Measurements from ENCODE around the gene MRPL34. TPM values are rescaled to one million over a fixed set of nuclear protein-coding genes. Genes with fewer than 3 reads are reported as not detected.

The MRPL34 gene
- total RNA-seq, result 100 to 1,000 TPM in 3 of 4 donors, 10 to 100 TPM in 1; 95.8 to 311 (median 149) TPM

DNA sequence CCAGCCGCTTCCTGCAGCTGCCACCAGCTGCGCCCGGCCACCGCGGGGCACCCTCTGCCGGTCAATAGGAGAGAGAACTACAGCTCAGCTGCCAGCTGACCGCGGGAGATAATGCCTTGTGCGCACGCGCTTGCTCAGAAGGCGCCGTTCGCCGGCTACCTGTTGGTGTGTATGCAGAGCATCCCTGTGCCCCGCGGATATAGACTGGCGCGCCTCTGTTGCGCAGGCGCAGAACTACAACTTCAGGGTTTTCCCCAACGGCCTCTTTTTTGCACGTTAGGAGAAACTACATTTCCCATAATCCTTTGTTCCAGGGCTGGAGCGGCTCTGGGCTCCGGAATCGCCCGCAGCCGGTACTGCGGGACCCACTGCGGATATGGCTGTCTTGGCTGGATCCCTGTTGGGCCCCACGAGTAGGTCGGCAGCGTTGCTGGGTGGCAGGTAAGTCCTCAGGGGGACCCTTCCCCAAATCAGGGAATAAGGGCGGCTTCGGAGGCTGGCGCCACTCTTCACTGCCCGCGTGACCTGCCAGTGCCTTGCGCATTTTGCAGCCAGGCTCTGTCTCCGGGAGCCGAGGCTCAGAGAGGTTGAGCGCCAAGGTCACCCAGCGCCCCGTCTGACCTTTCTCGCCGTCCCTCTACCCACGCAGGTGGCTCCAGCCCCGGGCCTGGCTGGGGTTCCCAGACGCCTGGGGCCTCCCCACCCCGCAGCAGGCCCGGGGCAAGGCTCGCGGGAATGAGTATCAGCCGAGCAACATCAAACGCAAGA lies at the start of gene MRPL34:
MRPL34 (plus strand) TSS at position 356 of the 768 bp plus-strand sequence; CDS start at position 377, 21 bp downstream.
- Histone ChIP-seq H3K36me3 (no peaks in the 10 kb centered on the region), H3K4me3 (replicated peaks in 1 of 3) (peak within 1 kb of the TSS; percentile 37 to 57 (median 55)), H3K9me3 (no peaks in the 10 kb centered on the region), H3K4me1 (peaks cover 44 to 46% of the 10 kb centered on the region in 2 donors), H3K27me3 (no peaks in the 10 kb centered on the region), H3K27ac (peak within 1 kb of the TSS; percentile 90 to 91 (median 90))
- TF ChIP-seq POLR2A (IDR thresholded peaks at IDR 0.05), result peak in 1 of 2 donors; percentile 86
- TF ChIP-seq, protein P1, sequence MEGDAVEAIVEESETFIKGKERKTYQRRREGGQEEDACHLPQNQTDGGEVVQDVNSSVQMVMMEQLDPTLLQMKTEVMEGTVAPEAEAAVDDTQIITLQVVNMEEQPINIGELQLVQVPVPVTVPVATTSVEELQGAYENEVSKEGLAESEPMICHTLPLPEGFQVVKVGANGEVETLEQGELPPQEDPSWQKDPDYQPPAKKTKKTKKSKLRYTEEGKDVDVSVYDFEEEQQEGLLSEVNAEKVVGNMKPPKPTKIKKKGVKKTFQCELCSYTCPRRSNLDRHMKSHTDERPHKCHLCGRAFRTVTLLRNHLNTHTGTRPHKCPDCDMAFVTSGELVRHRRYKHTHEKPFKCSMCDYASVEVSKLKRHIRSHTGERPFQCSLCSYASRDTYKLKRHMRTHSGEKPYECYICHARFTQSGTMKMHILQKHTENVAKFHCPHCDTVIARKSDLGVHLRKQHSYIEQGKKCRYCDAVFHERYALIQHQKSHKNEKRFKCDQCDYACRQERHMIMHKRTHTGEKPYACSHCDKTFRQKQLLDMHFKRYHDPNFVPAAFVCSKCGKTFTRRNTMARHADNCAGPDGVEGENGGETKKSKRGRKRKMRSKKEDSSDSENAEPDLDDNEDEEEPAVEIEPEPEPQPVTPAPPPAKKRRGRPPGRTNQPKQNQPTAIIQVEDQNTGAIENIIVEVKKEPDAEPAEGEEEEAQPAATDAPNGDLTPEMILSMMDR (IDR thresholded peaks at IDR 0.05), result peak; percentile 21 to 96 (median 86)
- intact Hi-C loops (cut with DNase I), result no loop called here
- WGBS, 2 donors, result 0 to 1% methylated on average over 17 to 21 of the region's 55 CpGs
- DNase-seq, result peak; percentile 99

DNA sequence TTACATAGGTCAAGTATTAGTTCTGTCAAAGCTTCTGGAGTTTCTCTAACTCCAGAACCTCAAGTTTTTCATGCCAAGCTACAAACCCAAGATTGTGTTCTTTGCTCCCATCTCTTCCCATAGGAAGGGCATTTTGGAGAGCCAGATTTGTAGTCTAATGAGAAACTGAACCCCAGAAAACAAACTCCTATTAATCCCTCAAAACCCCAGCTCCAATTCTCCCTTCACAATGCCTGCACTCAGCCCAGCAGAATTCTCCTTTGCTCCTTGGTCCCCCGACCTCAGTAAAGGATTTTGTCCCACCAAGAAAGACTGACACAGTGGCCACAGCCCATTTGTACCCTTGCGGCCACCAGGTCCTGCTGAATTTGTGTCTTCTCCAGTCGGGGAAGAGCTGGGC lies 49.5 kb upstream of the MRPL34 start:
- Histone ChIP-seq H3K4me3 (replicated peaks in 1 of 3) (no peak overlapping the region), H3K36me3 (no peaks in the 10 kb centered on the region), H3K27ac (no peak overlapping the region), H3K4me1 (no peaks in the 10 kb centered on the region), H3K9me3 (no peaks in the 10 kb centered on the region), H3K27me3 (no peaks in the 10 kb centered on the region)
- WGBS, 2 donors, result 74 to 95% methylated on average over 3 of the region's 3 CpGs
- no peak for TF ChIP-seq POLR2A (IDR thresholded peaks at IDR 0.05)
- TF ChIP-seq, protein P1 (IDR thresholded peaks at IDR 0.05), result no peak
- DNase-seq, result no peak
- intact Hi-C loops (cut with DNase I), result no loop called here

DNA sequence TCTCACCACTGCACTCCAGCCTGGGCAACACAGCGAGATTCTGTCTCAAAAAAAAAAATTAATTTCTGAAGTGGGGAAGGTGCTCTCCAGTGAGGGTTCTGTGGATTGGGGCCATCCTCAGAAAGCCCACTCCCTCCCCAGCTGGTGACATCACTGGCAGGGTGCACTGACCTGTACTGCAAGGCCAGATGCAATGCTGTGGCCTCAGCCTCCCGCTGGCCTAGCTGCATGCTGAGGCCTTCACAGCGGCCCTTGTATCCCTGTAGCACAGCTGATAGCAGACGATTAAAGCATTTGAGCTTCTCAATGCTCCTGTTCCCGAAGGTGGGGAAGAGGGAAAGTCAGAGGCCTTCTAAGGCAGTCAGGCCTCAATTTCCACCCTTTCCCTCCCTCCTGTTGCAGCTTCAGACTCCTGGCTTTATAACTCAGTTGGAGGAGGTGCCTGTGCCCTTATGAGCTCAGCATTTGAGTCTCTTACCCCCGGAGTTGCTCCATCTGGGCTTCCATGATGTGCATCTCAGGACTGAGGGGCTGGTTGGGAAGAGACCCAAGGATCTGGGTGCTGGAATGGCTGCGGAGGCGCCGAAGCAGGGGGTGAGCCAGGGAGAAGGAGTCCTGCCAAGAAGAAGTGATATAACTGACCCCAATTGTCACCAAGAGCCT lies 46.4 kb upstream of the MRPL34 start:
- no peaks in the 10 kb centered on the region for H3K36me3 ChIP-seq
- DNase-seq, result no peak
- H3K9me3 ChIP-seq, result no peaks in the 10 kb centered on the region
- WGBS, 2 donors, result 89 to 99% methylated on average over 9 of the region's 9 CpGs
- H3K27ac ChIP-seq, result no peak overlapping the region
- H3K4me3 ChIP-seq (replicated peaks in 1 of 3), result no peak overlapping the region
- no peaks in the 10 kb centered on the region for H3K27me3 ChIP-seq
- no peak for TF ChIP-seq POLR2A (IDR thresholded peaks at IDR 0.05)
- TF ChIP-seq, protein P1 (IDR thresholded peaks at IDR 0.05), result no peak
- H3K4me1 ChIP-seq, result no peaks in the 10 kb centered on the region
- intact Hi-C loops (cut with DNase I), result no loop called here

DNA sequence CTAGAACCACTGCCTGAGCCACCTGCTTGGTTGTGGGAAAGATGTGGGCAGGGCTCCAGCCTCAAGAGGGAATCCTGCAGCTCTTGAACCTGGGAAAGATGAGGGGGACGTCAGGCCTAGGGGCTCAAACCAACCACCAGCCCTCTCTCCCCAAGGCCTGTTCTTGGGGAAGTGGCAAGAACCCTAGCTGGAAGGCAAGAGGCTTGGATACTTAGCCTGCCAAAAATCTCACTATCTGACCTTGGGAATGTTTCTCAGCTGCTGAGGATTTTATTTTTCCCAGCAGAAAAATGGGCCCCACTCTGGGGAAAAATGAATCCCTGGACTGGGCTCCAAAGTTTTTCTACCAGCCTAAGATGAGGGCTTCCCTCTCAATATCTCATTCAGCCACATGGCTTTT lies 45.7 kb upstream of the MRPL34 start:
- no peaks in the 10 kb centered on the region for H3K9me3 ChIP-seq
- H3K4me3 ChIP-seq (replicated peaks in 1 of 3), result no peak overlapping the region
- intact Hi-C loops (cut with DNase I), result loop anchor here (10.0 kb wide), 1 partner anchor 45 kb away; the partner anchor contains the start of gene USE1
- no peak overlapping the region for H3K27ac ChIP-seq
- WGBS, 2 donors, result 50 to 67% methylated on average over 1 of the region's 1 CpG
- no peaks in the 10 kb centered on the region for H3K27me3 ChIP-seq
- H3K36me3 ChIP-seq, result no peaks in the 10 kb centered on the region
- no peaks in the 10 kb centered on the region for H3K4me1 ChIP-seq
- DNase-seq, result no peak
- TF ChIP-seq, protein P1 (IDR thresholded peaks at IDR 0.05), result no peak
- no peak for TF ChIP-seq POLR2A (IDR thresholded peaks at IDR 0.05)
